Mononuclear cell (primary cell): ENCODE data around the gene EZH2. TPM values are rescaled to one million over a fixed set of nuclear protein-coding genes. Genes with fewer than 3 reads are reported as not detected.
A peak's percentile ranks its signal among the peaks of the same experiment; 100 is the strongest.

Source experiments
- H3K27me3 ChIP-seq: 2 replicates; pipeline ENCODE4 v1.6.0; 2011; ENCODE audit warnings: low read length, control low read depth; ENCODE audit not compliant: insufficient read depth
- H3K4me1 ChIP-seq: 2 replicates; pipeline ENCODE4 v1.5.1; 2011; ENCODE audit warnings: mild to moderate bottlenecking, low read length, control low read depth; ENCODE audit not compliant: insufficient read depth
- H3K4me3 ChIP-seq: 2 replicates; pipeline ENCODE4 v1.5.1; 2011; ENCODE audit warnings: mild to moderate bottlenecking, low read length, moderate library complexity
- H3K9me3 ChIP-seq: 2 replicates; pipeline ENCODE4 v1.5.1; 2011; ENCODE audit warnings: low read depth, mild to moderate bottlenecking, control low read depth, low read length
- total RNA-seq: library from RNA; depleted of rRNA; stranded (reverse); fragments of >200 nt; gene quantifications from one replicate; pipeline ENCODE4 v1.2.3, GENCODE V29; 2012

The EZH2 gene
- 20.4 TPM for total RNA-seq

DNA sequence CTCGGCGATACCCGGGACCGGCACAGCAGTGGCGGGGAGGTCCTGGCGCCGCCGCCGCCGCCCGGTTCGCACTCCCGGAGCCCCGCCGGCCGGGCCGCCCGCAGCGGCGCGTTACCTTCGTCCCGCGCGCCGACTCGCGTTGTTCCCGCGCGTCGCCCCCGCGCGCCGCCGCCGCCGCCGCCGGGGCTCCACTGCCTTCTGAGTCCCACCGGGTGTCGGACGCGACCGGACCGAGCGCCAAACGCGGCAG, at the start of gene EZH2:
EZH2 (minus strand) TSS at position 243 of the 250 bp plus-strand sequence. CDS start 36,993 bp downstream, outside the sequence.
- Histone ChIP-seq H3K4me3 (peak within 1 kb of the TSS; percentile 71), H3K27me3 (no peaks in the 10 kb centered on the region), H3K9me3 (no peaks in the 10 kb centered on the region), H3K4me1 (peaks cover 9% of the 10 kb centered on the region)

DNA sequence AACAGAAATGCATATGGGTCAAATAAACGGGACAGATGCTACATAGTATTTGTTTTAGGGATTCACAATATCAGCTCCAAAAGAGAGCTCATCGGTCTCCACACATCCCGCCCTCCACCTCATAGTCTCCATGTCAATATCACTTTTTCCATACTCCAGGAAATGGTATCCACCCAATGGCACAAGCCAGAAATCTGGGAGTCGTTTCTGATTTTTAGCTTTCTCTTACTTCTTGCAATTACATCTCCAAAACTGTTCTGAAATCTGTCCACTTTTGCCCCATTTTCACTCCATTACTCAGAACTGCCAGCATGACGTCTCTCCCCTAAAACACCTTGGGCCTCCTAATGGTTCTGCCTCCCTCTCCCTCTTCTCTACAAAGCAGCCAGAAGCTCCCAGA, 47.4 kb upstream of the EZH2 start:
- no peaks in the 10 kb centered on the region for H3K4me1 ChIP-seq
- no peaks in the 10 kb centered on the region for H3K27me3 ChIP-seq
- no peaks in the 10 kb centered on the region for H3K9me3 ChIP-seq
- no peak overlapping the region for H3K4me3 ChIP-seq

DNA sequence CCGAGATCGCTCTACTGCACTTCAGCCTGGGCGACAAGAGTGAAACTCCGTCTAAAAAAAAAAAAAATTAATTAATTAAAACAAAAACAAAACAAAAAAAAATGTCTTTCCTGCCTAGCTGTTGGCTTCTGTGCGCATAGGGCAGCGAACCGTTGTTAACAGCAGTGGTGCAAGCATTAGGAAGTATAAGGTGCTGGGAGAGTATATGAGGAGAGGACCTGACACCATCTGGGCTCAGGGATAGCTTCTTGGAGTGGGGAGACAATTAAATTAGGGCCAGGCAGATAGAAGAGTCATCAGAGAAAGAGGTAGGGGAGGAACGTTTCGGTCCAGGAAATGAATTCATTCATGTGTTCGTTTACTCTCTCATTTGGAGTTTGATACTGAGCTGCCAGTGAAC, 46.2 kb upstream of the EZH2 start:
- no peaks in the 10 kb centered on the region for H3K4me1 ChIP-seq
- no peaks in the 10 kb centered on the region for H3K27me3 ChIP-seq
- no peak overlapping the region for H3K4me3 ChIP-seq
- H3K9me3 ChIP-seq = no peaks in the 10 kb centered on the region

GRCh38 chr7:148929176-148929575, 45.1 kb upstream of the EZH2 start:
- Histone ChIP-seq H3K27me3 (no peaks in the 10 kb centered on the region), H3K4me3 (no peak overlapping the region), H3K4me1 (no peaks in the 10 kb centered on the region), H3K9me3 (no peaks in the 10 kb centered on the region)

DNA sequence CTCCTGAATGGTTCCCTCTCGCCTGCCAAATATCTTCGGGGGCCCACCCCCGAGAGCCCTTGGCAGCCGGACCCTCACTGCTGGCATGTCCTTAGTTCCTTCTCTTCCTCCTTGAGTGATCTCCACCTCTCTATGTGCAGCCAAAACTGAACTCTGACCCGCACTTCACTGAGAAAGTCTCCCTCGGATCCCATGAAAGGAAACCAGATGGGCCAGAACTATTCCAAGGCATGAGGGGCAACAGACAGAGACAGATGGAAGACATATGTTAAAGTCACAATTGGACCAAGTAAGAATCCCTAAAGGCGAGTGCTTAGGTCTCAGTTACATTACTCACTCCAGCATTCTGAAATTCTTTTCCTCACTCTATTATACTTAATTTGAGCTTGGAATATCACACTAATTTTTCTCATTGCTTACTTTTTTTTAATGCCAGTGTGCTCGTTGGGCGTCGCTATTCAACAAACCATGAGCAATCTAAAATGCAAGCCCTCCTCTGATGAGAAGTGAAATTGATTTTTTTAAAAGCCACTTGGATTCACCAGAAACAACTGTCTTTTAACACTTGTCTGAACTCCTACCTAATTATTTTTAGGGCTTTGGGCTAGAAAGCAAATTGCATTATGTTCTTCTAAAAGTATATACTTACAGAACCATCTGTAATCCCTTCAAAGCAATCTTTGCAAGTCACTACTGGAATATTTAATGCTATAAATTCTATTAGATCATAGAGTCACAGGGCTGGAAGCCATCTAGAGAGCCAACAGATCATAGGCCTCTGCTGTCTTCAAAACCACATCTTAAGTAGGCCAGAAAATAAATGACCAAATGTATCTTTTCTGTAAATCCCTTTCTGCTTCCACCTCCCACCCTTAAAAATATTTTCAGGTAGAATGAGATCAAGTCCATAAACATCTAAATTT, 43.3 kb upstream of the EZH2 start:
- H3K4me3 ChIP-seq = no peak overlapping the region
- H3K27me3 ChIP-seq = no peaks in the 10 kb centered on the region
- H3K9me3 ChIP-seq = no peaks in the 10 kb centered on the region
- no peaks in the 10 kb centered on the region for H3K4me1 ChIP-seq

GRCh38 chr7:148925836-148926235, 41.7 kb upstream of the EZH2 start:
- no peaks in the 10 kb centered on the region for H3K27me3 ChIP-seq
- peaks cover 4% of the 10 kb centered on the region for H3K4me1 ChIP-seq
- no peak overlapping the region for H3K4me3 ChIP-seq
- no peaks in the 10 kb centered on the region for H3K9me3 ChIP-seq

DNA sequence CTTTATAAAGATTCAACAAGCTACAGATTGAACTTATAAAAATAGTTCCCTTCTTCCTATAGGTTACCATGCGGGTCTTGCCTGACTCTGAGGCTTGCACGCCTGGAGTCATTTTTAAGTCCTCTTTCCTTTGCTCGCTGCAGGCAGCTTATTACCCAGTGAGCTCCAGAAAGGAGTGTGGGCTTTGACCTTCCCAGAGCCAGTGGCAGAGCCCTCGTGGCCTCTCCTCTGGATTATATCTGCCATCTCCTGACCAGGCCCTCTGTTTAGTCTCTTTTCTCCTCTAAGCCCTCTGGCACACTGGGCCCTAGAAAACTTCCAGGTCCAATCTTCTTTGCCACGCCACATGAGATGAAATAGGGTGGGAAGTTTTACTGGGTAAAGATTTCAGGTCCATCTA, 39.9 kb upstream of the EZH2 start:
- H3K9me3 ChIP-seq = no peaks in the 10 kb centered on the region
- H3K4me3 ChIP-seq = no peak overlapping the region
- H3K27me3 ChIP-seq = no peaks in the 10 kb centered on the region
- H3K4me1 ChIP-seq = peaks cover 4% of the 10 kb centered on the region

DNA sequence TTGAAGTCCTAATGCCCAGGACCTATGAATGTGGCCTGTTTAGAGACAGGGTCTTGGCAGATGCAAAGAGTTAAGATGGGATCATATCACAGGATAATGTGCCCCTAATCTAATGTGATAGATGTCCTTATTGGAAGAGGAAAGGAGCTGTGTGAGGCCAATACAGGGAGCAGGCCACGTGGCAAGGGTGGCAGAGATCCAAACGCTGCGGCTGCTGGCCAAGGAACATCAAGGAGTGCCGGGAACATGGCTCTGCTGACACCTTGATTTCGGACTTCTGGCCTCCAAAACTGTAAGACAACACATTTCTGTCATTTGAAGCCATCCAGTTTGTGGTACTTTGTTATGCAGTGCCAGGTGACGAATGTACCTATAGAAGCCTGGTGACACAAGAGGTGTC, 37.7 kb upstream of the EZH2 start:
- Histone ChIP-seq H3K27me3 (no peaks in the 10 kb centered on the region), H3K4me1 (peaks cover 4% of the 10 kb centered on the region), H3K4me3 (no peak overlapping the region), H3K9me3 (no peaks in the 10 kb centered on the region)

- H3K4me1 ChIP-seq = peaks cover 4% of the 10 kb centered on the region
- no peaks in the 10 kb centered on the region for H3K27me3 ChIP-seq
- H3K9me3 ChIP-seq = no peaks in the 10 kb centered on the region
- H3K4me3 ChIP-seq = no peak overlapping the region
Observed at GRCh38 chr7:148921189-148921588, 37.1 kb upstream of the EZH2 start.

DNA sequence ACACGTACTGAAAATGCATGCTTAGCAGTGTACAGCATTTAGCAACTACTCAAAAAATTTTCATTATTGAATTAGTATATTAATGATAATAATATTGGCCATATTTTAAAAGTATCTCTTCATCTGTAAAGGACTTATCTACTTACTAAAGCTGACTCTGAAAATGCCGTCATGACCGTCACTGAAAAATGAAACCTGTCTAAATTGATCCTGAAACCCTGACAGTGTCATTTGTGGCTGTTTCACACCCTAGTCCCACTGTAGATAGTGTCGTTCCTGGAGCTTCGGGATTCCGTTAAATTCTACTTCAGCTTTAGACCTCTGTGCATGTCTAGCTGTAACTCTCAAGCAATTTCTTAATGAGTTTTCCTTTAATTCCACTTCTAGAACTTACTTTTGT, 35.8 kb upstream of the EZH2 start:
- H3K4me3 ChIP-seq = no peak overlapping the region
- H3K27me3 ChIP-seq = no peaks in the 10 kb centered on the region
- H3K4me1 ChIP-seq = peaks cover 5% of the 10 kb centered on the region
- no peaks in the 10 kb centered on the region for H3K9me3 ChIP-seq

- H3K4me3 ChIP-seq = no peak overlapping the region
- H3K4me1 ChIP-seq = peaks cover 17% of the 10 kb centered on the region
- H3K9me3 ChIP-seq = no peaks in the 10 kb centered on the region
- H3K27me3 ChIP-seq = no peaks in the 10 kb centered on the region
Observed at GRCh38 chr7:148918058-148918596, 34.0 kb upstream of the EZH2 start.

GRCh38 chr7:148916186-148916585, 32.1 kb upstream of the EZH2 start:
- Histone ChIP-seq H3K9me3 (no peaks in the 10 kb centered on the region), H3K4me3 (no peak overlapping the region), H3K27me3 (no peaks in the 10 kb centered on the region), H3K4me1 (peaks cover 24% of the 10 kb centered on the region)

GRCh38 chr7:148915211-148915610, 31.1 kb upstream of the EZH2 start:
- Histone ChIP-seq H3K4me3 (no peak overlapping the region), H3K27me3 (no peaks in the 10 kb centered on the region), H3K4me1 (peaks cover 23% of the 10 kb centered on the region), H3K9me3 (no peaks in the 10 kb centered on the region)

- Histone ChIP-seq H3K9me3 (no peaks in the 10 kb centered on the region), H3K27me3 (no peaks in the 10 kb centered on the region), H3K4me1 (peaks cover 23% of the 10 kb centered on the region), H3K4me3 (no peak overlapping the region)
Observed at GRCh38 chr7:148914208-148914777, 30.2 kb upstream of the EZH2 start.

GRCh38 chr7:148912758-148913541, 28.9 kb upstream of the EZH2 start:
- no peak overlapping the region for H3K4me3 ChIP-seq
- peaks cover 23% of the 10 kb centered on the region for H3K4me1 ChIP-seq
- H3K27me3 ChIP-seq = no peaks in the 10 kb centered on the region
- H3K9me3 ChIP-seq = no peaks in the 10 kb centered on the region
